HepG2 (cell line): ENCODE measurements around the gene PARD3. TPM values are rescaled to one million over a fixed set of nuclear protein-coding genes. Genes with fewer than 3 reads are reported as not detected.

ENCODE experiments used
- ASH2L ChIP-seq: fragments of 300-600, 200-600 bp; sonication (generic); IDR thresholded peaks from 2 replicates; pipeline ENCODE4 v1.7.0; 2017; ENCODE audit warnings: low read depth, mild to moderate bottlenecking, moderate library complexity, mixed read lengths, low read length; ENCODE audit not compliant: insufficient read length
- BRD4 ChIP-seq: sonication (generic); formaldehyde crosslinking; IDR thresholded peaks from 2 replicates; pipeline ENCODE4 v1.4.0; 2020; ENCODE audit warnings: missing genetic modification reagents
- DMAP1 ChIP-seq: IDR thresholded peaks from 2 replicates; pipeline ENCODE4 v1.6.1; 2016
- ELF1 ChIP-seq: sonication (generic); formaldehyde crosslinking; IDR thresholded peaks from 2 replicates; pipeline ENCODE4 v1.4.0; 2020; ENCODE audit warnings: missing genetic modification reagents
- GATAD2A ChIP-seq: IDR thresholded peaks from 2 replicates; pipeline ENCODE4 v1.6.1; 2016
- KDM6A ChIP-seq: IDR thresholded peaks from 2 replicates; pipeline ENCODE4 v1.6.1; 2016; ENCODE audit warnings: low read depth
- SIX4 ChIP-seq: sonication (generic); formaldehyde crosslinking; IDR thresholded peaks from 2 replicates; pipeline ENCODE4 v1.4.0; 2020; ENCODE audit warnings: missing genetic modification reagents
- THAP11 ChIP-seq: IDR thresholded peaks from 2 replicates; pipeline ENCODE4 v1.6.1; 2016; ENCODE audit warnings: missing biosample characterization, missing genetic modification reagents
- ZNF143 ChIP-seq: sonication (generic); formaldehyde crosslinking; IDR thresholded peaks from 2 replicates; pipeline ENCODE4 v1.4.0; 2020; ENCODE audit warnings: missing genetic modification reagents
- ZNF564 ChIP-seq: sonication (generic); formaldehyde crosslinking; IDR thresholded peaks from 2 replicates; pipeline ENCODE4 v1.8.1; 2023; ENCODE audit warnings: mild to moderate bottlenecking, missing genetic modification reagents
- ZNF644 ChIP-seq: IDR thresholded peaks from 2 replicates; pipeline ENCODE4 v1.6.1; 2016; ENCODE audit warnings: low read depth
- ZNF747 ChIP-seq: sonication (generic); formaldehyde crosslinking; IDR thresholded peaks from 2 replicates; pipeline ENCODE4 v1.8.1; 2023; ENCODE audit warnings: missing genetic modification reagents, mild to moderate bottlenecking, borderline replicate concordance
- polyA plus RNA-seq, 8 experiments: library from polyadenylated mRNA; depleted of rRNA in 3 of 8; stranded (reverse) in 7 of 8; unstranded in 1 of 8; fragments of >200 nt; fragmentation: Illumina TruSeq in 4 of 8; extraction: Trizol in 4 of 8; gene quantifications; 2 replicates each; pipeline versions ENCODE4 v1.2.1 to v1.2.3, GENCODE V29; 2011 to 2016; ENCODE audit warnings: low read depth in 4 of 8, missing spikeins in 1 of 8, mixed read lengths in 1 of 8; ENCODE audit not compliant: insufficient read depth in 1 of 8
- total RNA-seq, 5 experiments: library from RNA; depleted of rRNA; stranded (reverse); fragments of >200 nt; fragmentation: Illumina TruSeq; extraction: Trizol; gene quantifications; 2 replicates each; pipeline ENCODE4 v1.2.3, GENCODE V29; 2016; ENCODE audit warnings: low read depth in 1 of 5
- TF ChIP-seq, protein P1 (sequence below): sonication (generic); formaldehyde crosslinking; conservative IDR thresholded peaks from 2 replicates; pipeline ENCODE4 v1.4.0; 2020; ENCODE audit warnings: mild to moderate bottlenecking, missing genetic modification reagents, moderate library complexity
- TF ChIP-seq, protein P2 (sequence below): IDR thresholded peaks from 2 replicates; pipeline ENCODE4 v1.4.0; 2020; ENCODE audit warnings: mild to moderate bottlenecking, missing genetic modification reagents
- TF ChIP-seq, protein P3 (sequence below): IDR thresholded peaks from 2 replicates; pipeline ENCODE4 v1.6.1; 2018; ENCODE audit warnings: missing genetic modification reagents, mild to moderate bottlenecking, missing compliant biosample characterization
- TF ChIP-seq, protein P4 (sequence below): sonication (generic); formaldehyde crosslinking; IDR thresholded peaks from 2 replicates; pipeline ENCODE4 v1.8.1; 2023; ENCODE audit warnings: mild to moderate bottlenecking, missing genetic modification reagents, borderline replicate concordance
- TF ChIP-seq, protein P5 (sequence below): sonication (generic); formaldehyde crosslinking; IDR thresholded peaks from 2 replicates; pipeline ENCODE4 v1.5.0; 2020; ENCODE audit warnings: missing genetic modification reagents, mild to moderate bottlenecking, borderline replicate concordance

The PARD3 gene
- total and polyA plus RNA-seq, 2 of the 13 experiments (the other 11 are each of a cell fraction or from before 2014, with no cell fraction given): 40.9 to 60.0 TPM

DNA sequence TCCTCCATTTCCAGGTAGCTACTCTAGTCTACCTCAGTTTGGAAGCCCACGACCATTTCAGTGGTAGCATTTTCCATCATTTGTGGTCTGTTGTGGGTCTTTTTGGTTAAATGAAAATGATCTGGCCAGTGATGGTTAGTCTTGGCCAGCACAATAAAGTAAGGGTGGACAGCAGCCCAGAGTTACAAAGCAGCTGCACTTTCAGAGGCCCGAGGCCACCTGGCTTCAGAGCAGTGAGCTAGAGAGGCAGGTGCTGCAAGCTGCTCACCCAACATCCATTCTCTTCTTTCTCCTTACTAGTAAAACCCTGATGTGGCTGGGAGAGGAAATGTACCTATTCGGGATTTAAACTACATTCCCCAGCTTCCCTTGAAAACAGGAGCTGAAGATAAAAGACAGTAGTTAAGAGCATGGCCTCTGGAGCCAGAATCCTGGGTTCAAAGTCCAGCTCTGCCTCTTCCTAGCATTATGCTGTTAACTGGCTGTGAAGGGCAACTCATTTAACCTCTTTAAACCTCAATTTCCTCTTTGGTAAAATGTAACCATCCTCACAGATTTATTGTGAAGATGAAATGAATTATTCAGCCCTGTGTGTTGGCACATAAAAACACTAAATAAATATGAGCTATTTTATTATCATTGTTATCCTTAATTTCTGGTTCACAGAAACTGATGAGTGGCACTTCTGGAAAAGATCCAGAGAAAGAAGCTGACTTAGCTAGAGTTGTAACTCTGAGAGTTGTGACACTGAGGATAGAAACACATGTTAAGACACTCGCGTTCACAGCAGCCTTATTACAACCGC, 517.4 kb downstream of the PARD3 start (continued):
- TF ChIP-seq, protein P1, sequence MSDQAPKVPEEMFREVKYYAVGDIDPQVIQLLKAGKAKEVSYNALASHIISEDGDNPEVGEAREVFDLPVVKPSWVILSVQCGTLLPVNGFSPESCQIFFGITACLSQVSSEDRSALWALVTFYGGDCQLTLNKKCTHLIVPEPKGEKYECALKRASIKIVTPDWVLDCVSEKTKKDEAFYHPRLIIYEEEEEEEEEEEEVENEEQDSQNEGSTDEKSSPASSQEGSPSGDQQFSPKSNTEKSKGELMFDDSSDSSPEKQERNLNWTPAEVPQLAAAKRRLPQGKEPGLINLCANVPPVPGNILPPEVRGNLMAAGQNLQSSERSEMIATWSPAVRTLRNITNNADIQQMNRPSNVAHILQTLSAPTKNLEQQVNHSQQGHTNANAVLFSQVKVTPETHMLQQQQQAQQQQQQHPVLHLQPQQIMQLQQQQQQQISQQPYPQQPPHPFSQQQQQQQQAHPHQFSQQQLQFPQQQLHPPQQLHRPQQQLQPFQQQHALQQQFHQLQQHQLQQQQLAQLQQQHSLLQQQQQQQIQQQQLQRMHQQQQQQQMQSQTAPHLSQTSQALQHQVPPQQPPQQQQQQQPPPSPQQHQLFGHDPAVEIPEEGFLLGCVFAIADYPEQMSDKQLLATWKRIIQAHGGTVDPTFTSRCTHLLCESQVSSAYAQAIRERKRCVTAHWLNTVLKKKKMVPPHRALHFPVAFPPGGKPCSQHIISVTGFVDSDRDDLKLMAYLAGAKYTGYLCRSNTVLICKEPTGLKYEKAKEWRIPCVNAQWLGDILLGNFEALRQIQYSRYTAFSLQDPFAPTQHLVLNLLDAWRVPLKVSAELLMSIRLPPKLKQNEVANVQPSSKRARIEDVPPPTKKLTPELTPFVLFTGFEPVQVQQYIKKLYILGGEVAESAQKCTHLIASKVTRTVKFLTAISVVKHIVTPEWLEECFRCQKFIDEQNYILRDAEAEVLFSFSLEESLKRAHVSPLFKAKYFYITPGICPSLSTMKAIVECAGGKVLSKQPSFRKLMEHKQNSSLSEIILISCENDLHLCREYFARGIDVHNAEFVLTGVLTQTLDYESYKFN (CRISPR knock-in tag): peak; percentile 57; the same call in 1 of the 2 replicates
- TF ChIP-seq ZNF143 (peak; percentile 83), ASH2L (peak; percentile 37), SIX4 (CRISPR knock-in tag) (no peak), ZNF747 (CRISPR knock-in tag) (no peak), DMAP1 (peak; percentile 33; the same call in 1 of the 2 replicates), KDM6A (CRISPR knock-in tag) (0 out of 2 replicates have a peak, but pooled peaks have one; percentile 42), BRD4 (CRISPR knock-in tag) (no peak), ELF1 (CRISPR knock-in tag) (peak; percentile 17; the same call in 1 of the 2 replicates), ZNF564 (CRISPR knock-in tag) (no peak), GATAD2A (CRISPR knock-in tag) (peak; percentile 39), THAP11 (CRISPR knock-in tag) (peak; percentile 93), ZNF644 (peak; percentile 92)
- TF ChIP-seq, protein P2, sequence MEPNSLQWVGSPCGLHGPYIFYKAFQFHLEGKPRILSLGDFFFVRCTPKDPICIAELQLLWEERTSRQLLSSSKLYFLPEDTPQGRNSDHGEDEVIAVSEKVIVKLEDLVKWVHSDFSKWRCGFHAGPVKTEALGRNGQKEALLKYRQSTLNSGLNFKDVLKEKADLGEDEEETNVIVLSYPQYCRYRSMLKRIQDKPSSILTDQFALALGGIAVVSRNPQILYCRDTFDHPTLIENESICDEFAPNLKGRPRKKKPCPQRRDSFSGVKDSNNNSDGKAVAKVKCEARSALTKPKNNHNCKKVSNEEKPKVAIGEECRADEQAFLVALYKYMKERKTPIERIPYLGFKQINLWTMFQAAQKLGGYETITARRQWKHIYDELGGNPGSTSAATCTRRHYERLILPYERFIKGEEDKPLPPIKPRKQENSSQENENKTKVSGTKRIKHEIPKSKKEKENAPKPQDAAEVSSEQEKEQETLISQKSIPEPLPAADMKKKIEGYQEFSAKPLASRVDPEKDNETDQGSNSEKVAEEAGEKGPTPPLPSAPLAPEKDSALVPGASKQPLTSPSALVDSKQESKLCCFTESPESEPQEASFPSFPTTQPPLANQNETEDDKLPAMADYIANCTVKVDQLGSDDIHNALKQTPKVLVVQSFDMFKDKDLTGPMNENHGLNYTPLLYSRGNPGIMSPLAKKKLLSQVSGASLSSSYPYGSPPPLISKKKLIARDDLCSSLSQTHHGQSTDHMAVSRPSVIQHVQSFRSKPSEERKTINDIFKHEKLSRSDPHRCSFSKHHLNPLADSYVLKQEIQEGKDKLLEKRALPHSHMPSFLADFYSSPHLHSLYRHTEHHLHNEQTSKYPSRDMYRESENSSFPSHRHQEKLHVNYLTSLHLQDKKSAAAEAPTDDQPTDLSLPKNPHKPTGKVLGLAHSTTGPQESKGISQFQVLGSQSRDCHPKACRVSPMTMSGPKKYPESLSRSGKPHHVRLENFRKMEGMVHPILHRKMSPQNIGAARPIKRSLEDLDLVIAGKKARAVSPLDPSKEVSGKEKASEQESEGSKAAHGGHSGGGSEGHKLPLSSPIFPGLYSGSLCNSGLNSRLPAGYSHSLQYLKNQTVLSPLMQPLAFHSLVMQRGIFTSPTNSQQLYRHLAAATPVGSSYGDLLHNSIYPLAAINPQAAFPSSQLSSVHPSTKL (CRISPR knock-in tag): peak; percentile 48
- TF ChIP-seq, protein P3, sequence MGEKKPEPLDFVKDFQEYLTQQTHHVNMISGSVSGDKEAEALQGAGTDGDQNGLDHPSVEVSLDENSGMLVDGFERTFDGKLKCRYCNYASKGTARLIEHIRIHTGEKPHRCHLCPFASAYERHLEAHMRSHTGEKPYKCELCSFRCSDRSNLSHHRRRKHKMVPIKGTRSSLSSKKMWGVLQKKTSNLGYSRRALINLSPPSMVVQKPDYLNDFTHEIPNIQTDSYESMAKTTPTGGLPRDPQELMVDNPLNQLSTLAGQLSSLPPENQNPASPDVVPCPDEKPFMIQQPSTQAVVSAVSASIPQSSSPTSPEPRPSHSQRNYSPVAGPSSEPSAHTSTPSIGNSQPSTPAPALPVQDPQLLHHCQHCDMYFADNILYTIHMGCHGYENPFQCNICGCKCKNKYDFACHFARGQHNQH: 0 out of 2 replicates have a peak, but pooled peaks have one; percentile 24
- TF ChIP-seq, protein P4, sequence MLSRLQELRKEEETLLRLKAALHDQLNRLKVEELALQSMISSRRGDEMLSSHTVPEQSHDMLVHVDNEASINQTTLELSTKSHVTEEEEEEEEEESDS (CRISPR knock-in tag): no peak
- TF ChIP-seq, protein P5, sequence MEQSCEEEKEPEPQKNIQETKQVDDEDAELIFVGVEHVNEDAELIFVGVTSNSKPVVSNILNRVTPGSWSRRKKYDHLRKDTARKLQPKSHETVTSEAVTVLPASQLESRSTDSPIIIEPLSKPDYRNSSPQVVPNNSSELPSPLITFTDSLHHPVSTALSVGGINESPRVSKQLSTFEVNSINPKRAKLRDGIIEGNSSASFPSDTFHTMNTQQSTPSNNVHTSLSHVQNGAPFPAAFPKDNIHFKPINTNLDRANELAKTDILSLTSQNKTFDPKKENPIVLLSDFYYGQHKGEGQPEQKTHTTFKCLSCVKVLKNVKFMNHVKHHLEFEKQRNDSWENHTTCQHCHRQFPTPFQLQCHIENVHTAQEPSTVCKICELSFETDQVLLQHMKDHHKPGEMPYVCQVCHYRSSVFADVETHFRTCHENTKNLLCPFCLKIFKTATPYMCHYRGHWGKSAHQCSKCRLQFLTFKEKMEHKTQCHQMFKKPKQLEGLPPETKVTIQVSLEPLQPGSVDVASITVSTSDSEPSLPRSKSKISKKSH (CRISPR knock-in tag): no peak
